ENCODE results near the gene HTRA1. TPM values are rescaled to one million over a fixed set of nuclear protein-coding genes. Genes with fewer than 3 reads are reported as not detected.

The HTRA1 gene
- polyA plus RNA-seq, 3 donors, result 0.84 to 4.7 (median 2.2) TPM

DNA sequence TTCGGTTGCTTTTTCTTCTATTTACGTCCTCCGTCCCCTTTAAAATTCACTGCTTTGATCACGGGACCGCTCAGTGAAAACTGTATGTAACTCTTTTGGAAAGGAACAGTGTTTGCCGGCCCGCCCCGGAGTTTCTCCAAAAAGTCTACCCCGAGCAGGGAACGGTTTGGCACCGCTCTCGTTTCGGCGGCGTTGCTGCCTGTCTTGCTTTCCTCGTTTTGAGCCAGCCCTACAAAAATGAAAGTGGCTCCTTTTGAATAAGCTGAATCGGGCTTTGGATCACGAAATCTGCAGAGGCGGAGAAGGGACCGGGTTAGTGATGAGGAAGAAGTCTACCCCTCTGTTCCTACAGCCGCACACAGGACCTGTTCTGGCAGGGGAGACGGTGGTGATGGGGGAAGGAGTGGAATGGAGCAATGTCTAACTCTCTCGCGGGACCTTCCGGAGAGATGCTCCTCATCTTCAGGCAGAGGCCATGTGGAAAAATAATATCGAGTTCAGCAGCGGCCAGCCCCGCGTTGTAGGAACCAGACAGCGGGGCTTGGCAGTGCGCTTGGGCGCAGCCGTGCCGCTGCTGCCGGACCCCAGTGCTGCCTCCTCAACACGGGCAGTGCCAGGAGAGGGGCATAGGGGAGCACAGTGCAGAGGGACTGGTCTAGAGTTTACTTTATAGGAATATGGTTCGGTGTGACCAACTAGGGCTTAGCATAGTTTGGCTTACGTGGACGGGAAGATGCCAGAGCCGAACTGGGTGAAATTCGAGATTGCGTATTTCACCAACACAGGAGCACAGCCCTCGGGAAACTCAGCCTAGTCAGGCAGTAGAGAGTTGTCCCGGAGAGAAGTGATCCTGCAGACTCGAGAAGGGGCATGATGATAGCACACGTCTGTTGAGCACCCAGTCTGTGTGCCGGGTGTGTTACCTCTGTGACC lies 1.4 kb downstream of the HTRA1 start:
- Histone ChIP-seq H3K4me1 (ENCODE audit: control insufficient read depth in 1 of 2, insufficient read depth in 2 of 2, low read length in 2 of 2) (peaks cover 30 to 49% of the 10 kb centered on the region in 2 donors), H3K9me3 (replicated peaks in 1 of 2; ENCODE audit: control insufficient read depth in 1 of 2, insufficient read depth in 1 of 2, low read length in 2 of 2) (peaks cover 0 to 35% of the 10 kb centered on the region in 2 donors), H2AFZ (ENCODE audit: insufficient read depth, low read depth, low read length, poor library complexity, severe bottlenecking) (peak overlapping the region; percentile 67), H3K79me2 (ENCODE audit: insufficient read depth, low read length) (no peaks in the 10 kb centered on the region), H3K36me3 (replicated peaks in 1 of 2; ENCODE audit: control insufficient read depth in 1 of 2, insufficient read depth in 2 of 2, low read length in 2 of 2) (no peaks in the 10 kb centered on the region), H3K4me3 (replicated peaks in 1 of 3; ENCODE audit: low read depth in 2 of 3, low read length in 3 of 3) (peak overlapping the region; percentile 20 to 72 (median 41)), H3K27me3 (ENCODE audit: control insufficient read depth in 2 of 2, insufficient read depth in 2 of 2, low read length in 2 of 2) (peaks cover 61 to 75% of the 10 kb centered on the region in 2 donors), H3K9ac (ENCODE audit: insufficient read depth, low read length, poor library complexity, severe bottlenecking) (peak overlapping the region; percentile 2), H4K20me1 (ENCODE audit: insufficient read depth, low read length) (no peaks in the 10 kb centered on the region), H3K4me2 (replicated peaks; ENCODE audit: extremely low read depth, low read length, poor library complexity, severe bottlenecking) (peak overlapping the region; percentile 88), H3K27ac (ENCODE audit: low read depth in 1 of 2, low read length in 2 of 2) (no peak overlapping the region)
- no peak for DNase-seq
- Mint-ChIP-seq H3K36me3 (peaks cover 6 to 23% of the 10 kb centered on the region in 2 donors), H3K27ac (peak overlapping the region in 3 of 7 donors; percentile 14 to 55 (median 37)), H3K9me3 (peaks cover 0 to 21% (median 8%) of the 10 kb centered on the region in 7 donors), H3K27me3 (ENCODE audit: low read depth in 3 of 3) (peaks cover 74 to 79% (median 74%) of the 10 kb centered on the region in 3 donors), H3K4me1 (peaks cover 60% of the 10 kb centered on the region), H3K4me3 (peak overlapping the region; percentile 89 to 93)
- intact Hi-C loops (cut with micrococcal nuclease), result no loop called here
- 33% methylated on average over 42 of the region's 47 CpGs for WGBS (ENCODE audit: insufficient coverage)
- no peak for TF ChIP-seq CTCF (IDR thresholded peaks at IDR 0.05)

DNA sequence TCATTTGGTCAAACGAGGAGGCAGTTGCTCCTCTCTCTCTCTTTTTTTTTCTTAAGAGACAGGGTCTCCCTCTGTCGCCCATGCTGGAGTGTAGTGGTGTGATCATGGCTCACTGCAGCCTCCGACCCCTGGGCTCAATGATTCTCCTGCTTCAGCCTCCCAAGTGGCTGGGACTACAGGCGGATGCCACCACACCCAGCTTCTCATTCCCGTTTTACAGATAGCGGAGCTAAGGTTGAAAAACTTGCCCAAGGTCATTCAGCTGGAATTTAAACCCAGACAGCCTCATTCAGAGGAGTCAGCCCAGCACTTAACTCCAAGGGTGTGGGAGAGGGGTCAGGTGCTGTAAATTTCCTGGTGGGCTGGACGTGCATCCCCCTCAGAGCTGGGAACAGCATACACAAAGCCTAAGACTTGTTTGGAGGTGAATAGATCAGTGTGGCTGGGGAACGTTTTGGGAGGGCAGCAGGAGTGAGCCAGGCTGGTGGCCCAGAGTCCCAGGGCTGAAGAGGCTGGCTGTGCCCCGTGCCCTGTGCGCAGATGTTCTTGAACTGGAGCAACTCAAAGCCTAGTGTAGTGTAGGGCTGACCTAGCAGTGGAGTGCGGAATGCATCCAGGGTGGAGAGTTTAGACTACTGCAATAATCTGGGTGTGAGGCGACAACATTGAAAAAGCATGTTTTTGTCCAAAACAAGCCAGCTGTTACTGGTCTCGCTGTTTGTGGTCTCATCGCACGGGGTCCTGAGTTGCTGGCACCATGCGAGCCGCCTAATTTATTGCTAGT lies 2.3 kb downstream of the HTRA1 start:
- H3K27me3 ChIP-seq (ENCODE audit: control insufficient read depth in 2 of 2, insufficient read depth in 2 of 2, low read length in 2 of 2), result peaks cover 52 to 66% of the 10 kb centered on the region in 2 donors
- H3K9ac ChIP-seq (ENCODE audit: insufficient read depth, low read length, poor library complexity, severe bottlenecking), result no peak overlapping the region
- H4K20me1 ChIP-seq (ENCODE audit: insufficient read depth, low read length), result no peaks in the 10 kb centered on the region
- Mint-ChIP-seq H3K4me1 (peaks cover 69% of the 10 kb centered on the region), H3K27ac (peak overlapping the region in 1 of 7 donors; percentile 76), H3K9me3 (peaks cover 0 to 17% (median 8%) of the 10 kb centered on the region in 7 donors), H3K27me3 (ENCODE audit: low read depth in 3 of 3) (peaks cover 66 to 70% (median 69%) of the 10 kb centered on the region in 3 donors), H3K36me3 (peaks cover 6 to 23% of the 10 kb centered on the region in 2 donors), H3K4me3 (peak overlapping the region; percentile 9 to 93)
- no peak overlapping the region for H3K4me2 ChIP-seq (replicated peaks; ENCODE audit: extremely low read depth, low read length, poor library complexity, severe bottlenecking)
- H3K9me3 ChIP-seq (replicated peaks in 1 of 2; ENCODE audit: control insufficient read depth in 1 of 2, insufficient read depth in 1 of 2, low read length in 2 of 2), result peaks cover 0 to 35% of the 10 kb centered on the region in 2 donors
- no peak for DNase-seq
- H3K79me2 ChIP-seq (ENCODE audit: insufficient read depth, low read length), result no peaks in the 10 kb centered on the region
- TF ChIP-seq CTCF (IDR thresholded peaks at IDR 0.05), result no peak
- no peak overlapping the region for H3K27ac ChIP-seq (ENCODE audit: low read depth in 1 of 2, low read length in 2 of 2)
- 83% methylated on average over 11 of the region's 17 CpGs for WGBS (ENCODE audit: insufficient coverage)
- intact Hi-C loops (cut with micrococcal nuclease), result no loop called here
- H3K4me1 ChIP-seq (ENCODE audit: control insufficient read depth in 1 of 2, insufficient read depth in 2 of 2, low read length in 2 of 2), result peaks cover 38 to 57% of the 10 kb centered on the region in 2 donors
- no peaks in the 10 kb centered on the region for H3K36me3 ChIP-seq (replicated peaks in 1 of 2; ENCODE audit: control insufficient read depth in 1 of 2, insufficient read depth in 2 of 2, low read length in 2 of 2)
- H2AFZ ChIP-seq (ENCODE audit: insufficient read depth, low read depth, low read length, poor library complexity, severe bottlenecking), result no peak overlapping the region
- no peak overlapping the region for H3K4me3 ChIP-seq (replicated peaks in 1 of 3; ENCODE audit: low read depth in 2 of 3, low read length in 3 of 3)
